8988T (cell line): ENCODE measurements around the gene AANAT.
"Not testable (repeated sequence)": the region's sequence is repeated elsewhere in the genome, so short reads cannot be mapped to it uniquely, and the experiment has no call there.

ENCODE experiments used
- DNase-seq: peaks from one replicate; pipeline ENCODE4 v3.0.0; 2011

The AANAT gene

GRCh38 chr17:76508472-76509063 is 41.2 kb downstream of the AANAT start:
- not testable (repeated sequence) for DNase-seq

- no peak for DNase-seq
These were observed 43.4 kb downstream of the AANAT start for GRCh38 chr17:76510831-76511244.

- DNase-seq, result no peak
These were observed 44.4 kb downstream of the AANAT start for GRCh38 chr17:76511668-76512365.

- no peak for DNase-seq
These were observed 45.2 kb downstream of the AANAT start for GRCh38 chr17:76512366-76513305.

GRCh38 chr17:76513306-76513692 is 45.9 kb downstream of the AANAT start:
- DNase-seq, result no peak

- not testable (repeated sequence) for DNase-seq
These were observed 47.0 kb downstream of the AANAT start for GRCh38 chr17:76514355-76514754.

GRCh38 chr17:76515274-76515949 is 48.0 kb downstream of the AANAT start:
- no peak for DNase-seq

- no peak for DNase-seq
These were observed 50.2 kb downstream of the AANAT start for GRCh38 chr17:76517638-76518038.

- DNase-seq, result no peak
These were observed 51.9 kb downstream of the AANAT start for GRCh38 chr17:76519048-76519966.
